Central memory CD4-positive, alpha-beta T cell (primary cell): ENCODE results near the gene FAM156A.
"Not testable (repeated sequence)": the region's sequence is repeated elsewhere in the genome, so short reads cannot be mapped to it uniquely, and the experiment has no call there.

Experiments used
- DNase-seq: peaks from one replicate; pipeline ENCODE4 v3.0.0; 2022
- total RNA-seq, 3 experiments: gene quantifications; one replicate each; lab custom pipeline; 2026; lab: John Stamatoyannopoulos, UW

The FAM156A gene
- total RNA-seq = 0.16 to 1.4 (median 0.21) reads per million in 3 experiments

DNA sequence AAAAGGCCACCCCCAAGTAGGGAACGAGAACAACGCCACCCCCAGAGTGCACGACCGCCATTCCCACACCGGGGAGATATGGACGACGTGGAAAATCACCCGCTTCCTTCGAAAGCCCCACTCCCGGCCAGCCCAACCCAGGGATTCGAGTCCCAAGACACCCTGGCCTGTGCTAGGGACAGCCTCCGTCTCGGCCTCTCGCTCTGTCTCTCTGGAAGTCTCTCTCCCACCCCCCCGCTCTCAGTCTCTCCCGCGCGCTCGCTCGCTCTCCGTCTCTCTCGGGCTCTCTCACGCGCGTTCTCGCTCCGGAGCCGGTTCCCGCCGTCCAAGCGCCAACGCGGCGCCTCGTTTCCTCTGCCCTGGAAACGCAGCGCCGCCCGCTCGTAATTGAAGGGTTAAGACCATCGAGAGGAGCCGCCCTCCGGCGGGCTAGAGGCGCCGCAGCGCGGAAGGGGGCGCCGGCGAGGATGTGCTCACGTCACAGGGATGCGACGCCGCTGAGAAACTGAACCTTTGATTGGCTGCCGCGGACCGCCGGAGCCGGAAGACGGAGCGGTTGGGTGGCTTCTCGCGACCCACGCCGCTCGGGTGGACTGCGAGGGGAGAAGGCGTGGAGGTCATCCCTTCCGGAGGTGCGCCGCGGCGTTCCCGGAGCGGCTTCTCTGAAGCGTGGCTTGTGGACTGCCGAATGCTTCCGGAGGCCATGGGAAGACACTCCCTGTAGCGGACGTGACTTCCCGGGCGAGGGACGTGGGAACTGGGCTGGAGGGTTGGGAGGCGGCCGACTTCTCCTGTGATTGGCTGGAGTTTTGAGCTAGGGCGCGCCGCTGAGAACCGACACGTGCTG is at the start of gene FAM156A:
FAM156A (minus strand) TSS at position 406 of the 847 bp plus-strand sequence. CDS start 9,930 bp downstream, outside the sequence.
- not testable (repeated sequence) for DNase-seq

DNA sequence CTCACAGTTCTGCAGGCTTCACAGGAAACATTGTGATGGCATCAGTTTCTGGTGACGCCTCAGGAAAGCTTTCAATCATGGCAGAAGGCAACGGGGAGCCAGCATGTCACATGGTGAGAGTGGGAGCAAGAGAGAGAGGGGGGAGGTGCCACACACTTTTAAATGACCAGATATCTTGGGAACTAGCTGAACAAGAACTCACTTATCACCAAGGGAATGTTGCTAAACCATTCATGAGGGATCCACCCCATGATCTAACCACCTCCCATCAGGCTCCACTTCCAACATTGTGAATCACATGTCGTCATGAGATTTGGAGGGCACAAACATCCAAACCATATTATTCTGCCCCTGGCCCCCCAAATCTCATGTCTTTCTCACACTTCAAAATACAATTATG is 47.0 kb upstream of the FAM156A start:
- no peak for DNase-seq

- no peak for DNase-seq
These were observed 46.5 kb upstream of the FAM156A start for GRCh38 chrX:53004811-53005210.

GRCh38 chrX:53004038-53004437 is 45.7 kb upstream of the FAM156A start:
- DNase-seq = no peak

GRCh38 chrX:53003111-53003510 is 44.8 kb upstream of the FAM156A start:
- DNase-seq = no peak

- DNase-seq = no peak
These were observed 43.6 kb upstream of the FAM156A start for GRCh38 chrX:53001958-53002357.

DNA sequence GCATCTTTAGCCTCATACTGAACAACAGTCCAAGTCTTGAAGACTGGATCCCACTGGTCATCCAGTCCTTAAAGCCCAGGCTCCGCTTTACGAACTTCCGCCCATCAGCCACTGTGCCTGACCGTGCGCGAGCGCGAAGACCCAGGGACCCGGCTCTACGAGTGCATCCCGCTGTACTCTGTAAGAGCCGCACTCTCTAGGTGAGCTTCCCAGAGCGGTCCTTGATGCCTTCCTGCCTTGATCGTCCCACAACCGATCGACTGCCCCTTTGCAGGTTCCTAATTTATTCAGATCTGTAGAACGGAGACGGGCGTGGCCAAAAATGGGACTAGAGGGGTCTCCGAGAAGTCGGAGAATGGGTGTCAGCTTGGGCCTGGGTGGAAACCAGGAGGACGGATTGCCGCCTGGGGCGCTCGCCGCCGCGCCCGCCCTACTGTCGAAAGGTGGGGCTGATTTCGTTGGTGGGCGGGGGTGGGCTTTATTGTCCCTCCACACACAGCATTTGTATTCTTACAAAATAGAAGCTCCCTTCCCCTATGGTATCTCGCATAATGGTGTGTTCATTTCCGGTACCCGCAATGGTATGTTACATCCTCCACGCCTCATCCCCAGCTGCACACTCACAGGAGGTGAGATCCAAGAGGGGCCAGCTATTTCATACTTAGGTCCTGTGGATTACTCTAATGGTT is 42.3 kb upstream of the FAM156A start:
- no peak for DNase-seq

DNA sequence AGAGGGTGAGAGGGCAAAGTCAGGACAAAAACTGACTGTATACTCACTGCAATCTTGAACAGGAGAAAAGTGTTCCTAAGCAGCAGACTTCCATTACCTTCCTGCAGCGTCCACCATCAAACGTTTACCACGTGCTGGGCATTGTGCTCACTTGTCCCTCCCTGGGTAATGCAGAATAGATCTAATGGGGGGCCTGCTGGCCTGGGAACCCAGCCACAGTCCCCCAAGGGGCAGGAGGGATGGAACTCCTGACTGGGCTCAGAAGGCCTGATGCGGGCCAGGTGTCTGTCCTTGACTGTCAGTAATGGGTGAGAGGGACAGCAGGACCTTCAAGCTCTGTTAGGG is 37.6 kb upstream of the FAM156A start:
- DNase-seq = no peak

GRCh38 chrX:52995135-52995986 is 37.0 kb upstream of the FAM156A start:
- peak; percentile 91 for DNase-seq

DNA sequence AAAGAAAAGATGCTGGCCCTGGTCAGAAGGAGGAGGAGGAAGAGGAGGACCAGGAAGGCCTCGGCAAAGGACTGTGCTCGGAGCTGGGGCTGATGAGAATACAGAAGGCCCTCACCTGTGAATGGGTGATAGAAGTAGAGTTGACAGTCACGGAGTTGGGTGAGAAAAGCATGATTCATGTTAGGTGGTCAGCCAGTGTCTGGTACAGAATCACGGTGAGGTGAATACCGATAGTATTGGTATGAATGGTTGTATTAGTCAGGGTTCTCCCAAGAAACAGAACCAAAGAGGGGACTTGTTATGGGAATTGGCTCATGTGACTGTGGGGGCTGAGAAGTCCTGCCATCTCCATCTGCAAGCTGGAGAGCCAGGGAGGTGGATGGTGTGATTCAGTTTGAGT is 32.5 kb upstream of the FAM156A start:
- no peak for DNase-seq

- DNase-seq = peak; percentile 45
These were observed 31.8 kb upstream of the FAM156A start for GRCh38 chrX:52990011-52990631.

GRCh38 chrX:52988985-52989917 is 30.9 kb upstream of the FAM156A start:
- no peak for DNase-seq

- no peak for DNase-seq
These were observed 25.1 kb upstream of the FAM156A start for GRCh38 chrX:52983321-52984000.

DNA sequence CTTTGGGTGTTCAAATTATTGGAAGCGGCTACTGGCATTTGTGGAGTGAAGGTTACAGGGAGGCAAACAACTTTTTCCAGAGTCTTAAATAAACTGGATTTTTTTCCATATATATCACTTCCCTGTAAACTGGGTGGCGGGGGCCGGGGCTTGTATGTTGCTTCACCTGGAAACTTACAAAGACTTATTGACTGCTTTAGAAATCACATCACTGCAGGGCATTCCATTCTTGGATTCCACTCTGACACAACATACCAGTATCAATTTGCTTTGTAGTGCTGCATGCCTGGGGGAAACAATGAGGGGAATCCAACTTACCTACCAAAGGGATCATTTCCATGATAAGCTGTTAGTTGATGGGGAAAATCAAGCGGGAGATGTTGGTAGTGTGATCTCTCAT is 21.7 kb upstream of the FAM156A start:
- no peak for DNase-seq

DNA sequence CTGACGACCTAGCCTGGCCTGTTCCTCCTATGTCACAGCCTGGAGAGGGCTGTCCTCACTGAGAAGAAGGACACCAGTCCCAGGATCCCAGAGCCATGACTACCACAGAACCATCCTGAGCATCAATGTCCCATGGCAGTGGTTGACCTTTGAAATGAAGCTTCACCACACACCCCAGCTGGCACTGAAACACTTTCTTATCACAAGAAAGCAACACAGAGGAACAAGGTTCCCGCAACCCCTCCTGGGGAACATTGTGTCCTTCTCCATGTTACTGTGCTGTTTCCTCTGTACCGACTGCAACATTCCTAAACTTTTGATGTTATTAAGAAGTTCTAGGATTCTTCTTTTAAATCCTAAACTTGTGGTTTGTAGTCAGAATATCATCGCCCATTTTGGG is 21.2 kb upstream of the FAM156A start:
- DNase-seq = no peak

GRCh38 chrX:52977953-52978352 is 19.6 kb upstream of the FAM156A start:
- no peak for DNase-seq

DNA sequence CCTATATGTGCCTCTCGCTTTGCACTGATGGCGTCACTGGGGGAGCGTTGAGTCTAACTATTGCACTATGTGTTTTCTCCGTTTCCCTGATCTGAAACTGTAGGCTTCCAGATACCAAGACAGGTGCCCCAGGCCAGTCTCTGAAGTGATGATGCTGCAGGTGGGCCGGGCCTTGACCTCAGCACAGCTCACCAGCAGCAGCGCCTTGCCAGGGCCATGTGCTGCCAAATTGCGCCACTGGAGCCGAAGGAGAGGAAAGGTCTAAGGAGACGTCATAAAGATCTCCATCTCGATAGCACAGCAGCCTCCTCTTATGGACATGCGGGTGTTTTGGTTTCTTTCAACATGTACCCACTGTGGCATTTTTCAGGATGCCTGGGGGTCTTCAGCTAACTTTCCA is 17.3 kb upstream of the FAM156A start:
- not testable (repeated sequence) for DNase-seq

DNA sequence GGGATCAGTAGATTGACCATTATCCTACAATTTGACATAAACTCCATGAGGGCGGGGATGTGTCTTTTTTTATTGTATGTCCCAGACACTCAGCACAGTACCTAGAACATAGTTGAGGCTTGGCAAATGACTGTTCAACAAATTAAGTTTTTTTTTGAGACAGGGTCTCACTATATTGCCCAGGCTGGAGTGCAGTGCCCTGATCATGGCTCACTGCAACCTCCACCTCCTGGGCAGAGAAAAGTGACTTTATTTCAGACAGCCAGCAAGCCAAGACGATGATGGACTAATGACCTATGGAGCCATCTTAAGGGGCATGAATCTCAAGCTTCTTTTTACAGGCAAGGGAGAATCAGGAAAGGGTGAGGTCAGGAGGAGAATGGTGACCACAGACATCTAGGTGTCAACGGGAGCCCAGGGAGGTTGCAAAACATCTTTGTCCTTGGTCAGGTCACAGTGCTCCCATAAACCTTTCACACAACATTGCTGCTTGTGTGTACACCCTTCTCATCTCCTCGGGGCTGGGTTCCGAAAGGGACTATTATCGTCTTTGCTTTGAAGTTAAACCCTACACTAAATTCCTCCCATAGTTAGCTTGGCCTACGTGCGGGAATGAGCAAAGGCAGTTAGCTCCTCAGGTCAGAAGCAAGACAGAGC is 16.1 kb upstream of the FAM156A start:
- not testable (repeated sequence) for DNase-seq

DNA sequence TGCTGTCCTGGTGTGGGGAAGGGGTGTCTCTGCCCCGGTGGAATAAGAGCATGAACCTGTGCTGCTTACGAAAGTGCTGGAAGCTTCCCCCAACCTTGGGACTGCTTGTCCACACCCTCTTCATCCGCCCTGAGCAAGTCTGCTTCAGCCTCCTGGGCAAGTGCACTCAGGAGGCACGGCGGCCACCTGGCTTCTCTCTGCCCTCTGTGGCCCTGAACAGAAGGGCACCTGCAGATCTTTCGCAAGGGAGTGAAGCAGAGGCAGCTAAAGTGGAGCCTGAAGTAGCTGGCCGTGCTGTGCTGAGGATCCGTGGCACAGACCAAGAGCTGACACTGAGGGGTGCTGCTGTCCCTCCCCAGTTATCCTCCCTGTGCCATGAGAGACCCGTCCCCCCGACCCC is 9.6 kb upstream of the FAM156A start:
- not testable (repeated sequence) for DNase-seq

GRCh38 chrX:52966993-52967738 is 8.8 kb upstream of the FAM156A start:
- DNase-seq = not testable (repeated sequence)
